Measurements from ENCODE around the gene TTC39B.

The TTC39B gene

DNA sequence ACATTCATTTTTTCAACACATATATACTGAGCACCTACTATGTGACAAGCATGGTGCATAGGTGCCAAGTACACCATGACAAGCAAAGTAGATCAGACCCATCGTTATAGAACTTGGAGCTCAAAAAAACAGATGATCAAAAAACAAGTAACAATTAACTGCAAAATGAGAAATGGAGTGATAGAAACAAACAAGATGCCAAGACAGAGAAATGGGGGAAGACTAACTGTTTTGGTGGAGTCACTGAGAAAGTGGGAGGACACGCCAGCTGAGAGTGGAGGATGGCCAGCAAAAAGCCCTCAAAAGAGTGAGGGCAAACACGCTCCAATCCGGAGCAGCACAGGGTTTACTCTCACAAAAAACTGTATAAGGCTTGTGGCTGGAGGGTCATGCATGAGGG, 50.6 kb downstream of the TTC39B start:
- Histone ChIP-seq H3K9me3 (ENCODE audit: control insufficient read depth, insufficient read depth, low read depth, low read length) (no peaks in the 10 kb centered on the region), H3K27ac (ENCODE audit: extremely low read depth, low read depth, low read length) (no peak overlapping the region), H3K4me1 (ENCODE audit: control insufficient read depth, insufficient read depth, low read length) (no peaks in the 10 kb centered on the region), H3K36me3 (ENCODE audit: control insufficient read depth in 2 of 2, insufficient read depth in 1 of 2, low read length in 2 of 2) (no peaks in the 10 kb centered on the region), H3K4me3 (ENCODE audit: low read depth, low read length) (no peak overlapping the region)
- ChIA-PET CTCF (interaction anchor here (0.7 to 1.5 kb wide), 2 partner anchors 25 to 581 kb away, joined by 3 read pairs; no protein-coding TSS in a partner anchor), POLR2A (no interaction called here)
- TF ChIP-seq ZNF664 (tag by site-specific recombination; IDR thresholded peaks at IDR 0.05) = no peak
- TF ChIP-seq, protein P1, sequence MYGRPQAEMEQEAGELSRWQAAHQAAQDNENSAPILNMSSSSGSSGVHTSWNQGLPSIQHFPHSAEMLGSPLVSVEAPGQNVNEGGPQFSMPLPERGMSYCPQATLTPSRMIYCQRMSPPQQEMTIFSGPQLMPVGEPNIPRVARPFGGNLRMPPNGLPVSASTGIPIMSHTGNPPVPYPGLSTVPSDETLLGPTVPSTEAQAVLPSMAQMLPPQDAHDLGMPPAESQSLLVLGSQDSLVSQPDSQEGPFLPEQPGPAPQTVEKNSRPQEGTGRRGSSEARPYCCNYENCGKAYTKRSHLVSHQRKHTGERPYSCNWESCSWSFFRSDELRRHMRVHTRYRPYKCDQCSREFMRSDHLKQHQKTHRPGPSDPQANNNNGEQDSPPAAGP (tag by site-specific recombination; IDR thresholded peaks at IDR 0.05) = no peak
- no peak for TF ChIP-seq ZNF558 (tag by site-specific recombination; IDR thresholded peaks at IDR 0.05)
- TF ChIP-seq MYNN (tag by site-specific recombination; IDR thresholded peaks at IDR 0.05; ENCODE audit: borderline replicate concordance) = no peak
- TF ChIP-seq ZNF19 (tag by site-specific recombination; IDR thresholded peaks at IDR 0.05; ENCODE audit: low read depth) = no peak
- no peak for TF ChIP-seq ZNF585B (tag by site-specific recombination; IDR thresholded peaks at IDR 0.05)
- TF ChIP-seq, protein P2, sequence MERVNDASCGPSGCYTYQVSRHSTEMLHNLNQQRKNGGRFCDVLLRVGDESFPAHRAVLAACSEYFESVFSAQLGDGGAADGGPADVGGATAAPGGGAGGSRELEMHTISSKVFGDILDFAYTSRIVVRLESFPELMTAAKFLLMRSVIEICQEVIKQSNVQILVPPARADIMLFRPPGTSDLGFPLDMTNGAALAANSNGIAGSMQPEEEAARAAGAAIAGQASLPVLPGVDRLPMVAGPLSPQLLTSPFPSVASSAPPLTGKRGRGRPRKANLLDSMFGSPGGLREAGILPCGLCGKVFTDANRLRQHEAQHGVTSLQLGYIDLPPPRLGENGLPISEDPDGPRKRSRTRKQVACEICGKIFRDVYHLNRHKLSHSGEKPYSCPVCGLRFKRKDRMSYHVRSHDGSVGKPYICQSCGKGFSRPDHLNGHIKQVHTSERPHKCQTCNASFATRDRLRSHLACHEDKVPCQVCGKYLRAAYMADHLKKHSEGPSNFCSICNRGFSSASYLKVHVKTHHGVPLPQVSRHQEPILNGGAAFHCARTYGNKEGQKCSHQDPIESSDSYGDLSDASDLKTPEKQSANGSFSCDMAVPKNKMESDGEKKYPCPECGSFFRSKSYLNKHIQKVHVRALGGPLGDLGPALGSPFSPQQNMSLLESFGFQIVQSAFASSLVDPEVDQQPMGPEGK (tag by site-specific recombination; IDR thresholded peaks at IDR 0.05) = no peak

DNA sequence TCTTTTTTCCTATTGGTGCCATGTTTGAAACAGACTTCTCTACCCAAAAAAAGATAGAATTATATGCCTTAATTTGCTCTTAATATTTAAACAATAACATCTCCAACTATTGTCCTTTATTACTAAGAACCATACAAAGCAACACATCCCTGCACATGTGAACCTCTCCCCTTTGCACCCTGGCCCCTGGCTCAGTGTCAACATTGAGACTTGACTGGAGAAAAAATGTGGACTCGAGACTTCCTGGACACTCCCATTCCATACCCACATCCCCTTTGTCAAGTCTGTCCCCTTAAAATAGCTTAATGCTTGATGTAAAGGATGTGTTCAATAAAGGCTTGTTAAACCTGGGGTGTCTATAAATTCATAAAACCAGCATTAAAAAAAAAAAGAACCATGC, 53.2 kb downstream of the TTC39B start:
- TF ChIP-seq CTCF (tag by site-specific recombination; IDR thresholded peaks at IDR 0.05) (no peak), ZNF571 (tag by site-specific recombination; IDR thresholded peaks at IDR 0.05) (no peak), ZNF140 (tag by site-specific recombination; IDR thresholded peaks at IDR 0.05) (no peak), ZBTB44 (tag by site-specific recombination; IDR thresholded peaks at IDR 0.05) (no peak), BCL11A (tag by site-specific recombination; IDR thresholded peaks at IDR 0.05; ENCODE audit: low read depth) (no peak), ZNF26 (tag by site-specific recombination; IDR thresholded peaks at IDR 0.05) (no peak), ZNF830 (tag by site-specific recombination; IDR thresholded peaks at IDR 0.05; ENCODE audit: low read depth) (no peak), ZNF521 (tag by site-specific recombination; IDR thresholded peaks at IDR 0.05) (no peak)
- TF ChIP-seq, protein P2 (tag by site-specific recombination; IDR thresholded peaks at IDR 0.05) = no peak
- TF ChIP-seq, protein P3, sequence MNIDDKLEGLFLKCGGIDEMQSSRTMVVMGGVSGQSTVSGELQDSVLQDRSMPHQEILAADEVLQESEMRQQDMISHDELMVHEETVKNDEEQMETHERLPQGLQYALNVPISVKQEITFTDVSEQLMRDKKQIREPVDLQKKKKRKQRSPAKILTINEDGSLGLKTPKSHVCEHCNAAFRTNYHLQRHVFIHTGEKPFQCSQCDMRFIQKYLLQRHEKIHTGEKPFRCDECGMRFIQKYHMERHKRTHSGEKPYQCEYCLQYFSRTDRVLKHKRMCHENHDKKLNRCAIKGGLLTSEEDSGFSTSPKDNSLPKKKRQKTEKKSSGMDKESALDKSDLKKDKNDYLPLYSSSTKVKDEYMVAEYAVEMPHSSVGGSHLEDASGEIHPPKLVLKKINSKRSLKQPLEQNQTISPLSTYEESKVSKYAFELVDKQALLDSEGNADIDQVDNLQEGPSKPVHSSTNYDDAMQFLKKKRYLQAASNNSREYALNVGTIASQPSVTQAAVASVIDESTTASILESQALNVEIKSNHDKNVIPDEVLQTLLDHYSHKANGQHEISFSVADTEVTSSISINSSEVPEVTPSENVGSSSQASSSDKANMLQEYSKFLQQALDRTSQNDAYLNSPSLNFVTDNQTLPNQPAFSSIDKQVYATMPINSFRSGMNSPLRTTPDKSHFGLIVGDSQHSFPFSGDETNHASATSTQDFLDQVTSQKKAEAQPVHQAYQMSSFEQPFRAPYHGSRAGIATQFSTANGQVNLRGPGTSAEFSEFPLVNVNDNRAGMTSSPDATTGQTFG (tag by site-specific recombination; IDR thresholded peaks at IDR 0.05; ENCODE audit: borderline replicate concordance) = no peak
- ChIA-PET POLR2A (no interaction called here), CTCF (no interaction called here)
- Histone ChIP-seq H3K27ac (ENCODE audit: extremely low read depth, low read depth, low read length) (no peak overlapping the region), H3K9me3 (ENCODE audit: control insufficient read depth, insufficient read depth, low read depth, low read length) (no peaks in the 10 kb centered on the region), H3K4me1 (ENCODE audit: control insufficient read depth, insufficient read depth, low read length) (no peaks in the 10 kb centered on the region), H3K36me3 (ENCODE audit: control insufficient read depth in 2 of 2, insufficient read depth in 1 of 2, low read length in 2 of 2) (no peaks in the 10 kb centered on the region), H3K4me3 (ENCODE audit: low read depth, low read length) (no peak overlapping the region)
